Mucosa of descending colon (tissue), 3 donors: Measurements from ENCODE around the gene PIGBOS1. TPM values are rescaled to one million over a fixed set of nuclear protein-coding genes. Genes with fewer than 3 reads are reported as not detected.

ENCODE experiments used
- ATAC-seq: fragments of 200-7000 bp; cut with Tn5 transposase; one replicate; pipeline ENCODE4 v1.9.1; 2020; ENCODE audit warnings: mild to moderate bottlenecking, moderate library complexity
- DNase-seq, 3 donors: peaks; one replicate each; pipeline ENCODE4 v3.0.0-alpha.2; 2020
- H3K36me3 ChIP-seq: fragments of 200-600 bp; one replicate; pipeline ENCODE4 v1.8.0; 2021; ENCODE audit warnings: low read depth, mild to moderate bottlenecking
- H3K4me1 ChIP-seq: fragments of 200-600 bp; one replicate; pipeline ENCODE4 v1.8.0; 2021; ENCODE audit warnings: low read depth, mild to moderate bottlenecking
- H3K4me3 ChIP-seq: fragments of 200-600 bp; one replicate; pipeline ENCODE4 v1.8.0; 2021; ENCODE audit warnings: mild to moderate bottlenecking
- H3K9me3 ChIP-seq: fragments of 200-600 bp; one replicate; pipeline ENCODE4 v1.8.0; 2021; ENCODE audit warnings: mild to moderate bottlenecking
- intact Hi-C, 2 donors: fragments of 100-400 bp; cut with DNase I in 1 of 2; cut with micrococcal nuclease in 1 of 2; formaldehyde crosslinking; loops; one replicate each; pipeline versions ENCODE4 v1.11.0 to v1.11.1; 2022; cut with DNase I, micrococcal nuclease
- total RNA-seq, 3 donors: library from RNA; stranded (reverse); fragmentation: NEBNext Ultra II Directional in 2 of 3; extraction: Animal tissue kit (Norgen Biotek cat#: 25700) in 2 of 3; gene quantifications; one replicate each; pipeline versions ENCODE4 v1.2.1 to v1.2.4, GENCODE V29; 2021 to 2023
- TF ChIP-seq, protein P1 (sequence below): fragments of 200-600 bp; IDR thresholded peaks from one replicate; pipeline ENCODE4 v1.8.0; 2022; ENCODE audit warnings: antibody characterized with exemption, mild to moderate bottlenecking
- donor health status: DM: no; HTN: no; CAD: no; lungs with moderate emphysema.
- donor health status: DM: no; HTN: no; CAD: no.
- donor health status: DM: no; HTN: yes; CAD: no.

Gene PIGBOS1
- total RNA-seq, 3 donors from 2014 or later: 7.7 to 11.0 (median 9.8) TPM

GRCh38 chr15:55268176-55268695 lies 50.7 kb downstream of the PIGBOS1 start:
- Histone ChIP-seq H3K4me3 (no peak overlapping the region), H3K9me3 (no peaks in the 10 kb centered on the region), H3K4me1 (no peaks in the 10 kb centered on the region), H3K36me3 (no peaks in the 10 kb centered on the region)
- ATAC-seq: no peak
- DNase-seq: no peak
- TF ChIP-seq, protein P1, sequence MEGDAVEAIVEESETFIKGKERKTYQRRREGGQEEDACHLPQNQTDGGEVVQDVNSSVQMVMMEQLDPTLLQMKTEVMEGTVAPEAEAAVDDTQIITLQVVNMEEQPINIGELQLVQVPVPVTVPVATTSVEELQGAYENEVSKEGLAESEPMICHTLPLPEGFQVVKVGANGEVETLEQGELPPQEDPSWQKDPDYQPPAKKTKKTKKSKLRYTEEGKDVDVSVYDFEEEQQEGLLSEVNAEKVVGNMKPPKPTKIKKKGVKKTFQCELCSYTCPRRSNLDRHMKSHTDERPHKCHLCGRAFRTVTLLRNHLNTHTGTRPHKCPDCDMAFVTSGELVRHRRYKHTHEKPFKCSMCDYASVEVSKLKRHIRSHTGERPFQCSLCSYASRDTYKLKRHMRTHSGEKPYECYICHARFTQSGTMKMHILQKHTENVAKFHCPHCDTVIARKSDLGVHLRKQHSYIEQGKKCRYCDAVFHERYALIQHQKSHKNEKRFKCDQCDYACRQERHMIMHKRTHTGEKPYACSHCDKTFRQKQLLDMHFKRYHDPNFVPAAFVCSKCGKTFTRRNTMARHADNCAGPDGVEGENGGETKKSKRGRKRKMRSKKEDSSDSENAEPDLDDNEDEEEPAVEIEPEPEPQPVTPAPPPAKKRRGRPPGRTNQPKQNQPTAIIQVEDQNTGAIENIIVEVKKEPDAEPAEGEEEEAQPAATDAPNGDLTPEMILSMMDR: no peak
- intact Hi-C loops: no loop called here

- intact Hi-C loops: no loop called here
- DNase-seq (peak; percentile 51 to 84 (median 60)), ATAC-seq (peak; percentile 93)
- H3K36me3 ChIP-seq: no peaks in the 10 kb centered on the region
- no peak overlapping the region for H3K4me3 ChIP-seq
- TF ChIP-seq, protein P1: no peak
- no peaks in the 10 kb centered on the region for H3K9me3 ChIP-seq
- H3K4me1 ChIP-seq: no peaks in the 10 kb centered on the region
Observed at GRCh38 chr15:55267401-55268175, 51.3 kb downstream of the PIGBOS1 start.

Other genes with a start within 250 kb of the PIGBOS1 start
- gene RSL24D1, start 122.2 kb downstream of the PIGBOS1 start, total RNA-seq: 10 to 100 TPM; 29.9 to 79.0 (median 40.5) TPM
- 10 to 100 TPM; 39.0 to 59.8 (median 56.7) TPM for gene RAB27A, start 29.3 kb downstream of the PIGBOS1 start, total RNA-seq
- gene PIGB, start 99 bp upstream of the PIGBOS1 start, total RNA-seq: 10 to 100 TPM; 12.8 to 17.9 (median 17.1) TPM
- gene CCPG1, start 89.2 kb upstream of the PIGBOS1 start, total RNA-seq: 10 to 100 TPM; 45.5 to 60.2 (median 51.8) TPM
- gene PIERCE2, start 89.4 kb upstream of the PIGBOS1 start, total RNA-seq: 1 to 10 TPM; 3.0 to 6.5 (median 5.4) TPM
- 1 to 10 TPM in 1 of 3 donors, under 1 TPM in 2; 0.17 to 1.0 (median 0.41) TPM for gene DNAAF4, start 189.1 kb upstream of the PIGBOS1 start, total RNA-seq